ENCODE measurements around the gene PAAF1.

PAAF1 gene

GRCh38 chr11:73958521-73959141 is 81.8 kb downstream of the PAAF1 start:
- H3K4me3 ChIP-seq (replicated peaks in 1 of 2; ENCODE audit: low read depth in 2 of 2, low read length in 2 of 2): no peak overlapping the region
- no peak for TF ChIP-seq CTCF (IDR thresholded peaks at IDR 0.05; ENCODE audit: low read depth, low read length)
- no peak for DNase-seq (ENCODE audit: low read depth in 2 of 2)

GRCh38 chr11:73961321-73961720 is 84.5 kb downstream of the PAAF1 start:
- no peak for TF ChIP-seq CTCF (IDR thresholded peaks at IDR 0.05; ENCODE audit: low read depth, low read length)
- DNase-seq (ENCODE audit: low read depth in 2 of 2): peak in 1 of 2 donors; percentile 27
- no peak overlapping the region for H3K4me3 ChIP-seq (replicated peaks in 1 of 2; ENCODE audit: low read depth in 2 of 2, low read length in 2 of 2)

- H3K4me3 ChIP-seq (replicated peaks in 1 of 2; ENCODE audit: low read depth in 2 of 2, low read length in 2 of 2): no peak overlapping the region
- TF ChIP-seq CTCF (IDR thresholded peaks at IDR 0.05; ENCODE audit: low read depth, low read length): no peak
- no peak for DNase-seq (ENCODE audit: low read depth in 2 of 2)
Observed at GRCh38 chr11:73962101-73962705, 85.4 kb downstream of the PAAF1 start.

GRCh38 chr11:73963861-73964260 is 87.1 kb downstream of the PAAF1 start:
- H3K4me3 ChIP-seq (replicated peaks in 1 of 2; ENCODE audit: low read depth in 2 of 2, low read length in 2 of 2): no peak overlapping the region
- TF ChIP-seq CTCF (IDR thresholded peaks at IDR 0.05; ENCODE audit: low read depth, low read length): no peak
- DNase-seq (ENCODE audit: low read depth in 2 of 2): no peak

- no peak for TF ChIP-seq CTCF (IDR thresholded peaks at IDR 0.05; ENCODE audit: low read depth, low read length)
- no peak overlapping the region for H3K4me3 ChIP-seq (replicated peaks in 1 of 2; ENCODE audit: low read depth in 2 of 2, low read length in 2 of 2)
- DNase-seq (ENCODE audit: low read depth in 2 of 2): peak in 1 of 2 donors; percentile 28
Observed at GRCh38 chr11:73965076-73965763, 88.4 kb downstream of the PAAF1 start.

GRCh38 chr11:73965764-73966121 is 88.9 kb downstream of the PAAF1 start:
- TF ChIP-seq CTCF (IDR thresholded peaks at IDR 0.05; ENCODE audit: low read depth, low read length): no peak
- no peak for DNase-seq (ENCODE audit: low read depth in 2 of 2)

More at GRCh38 chr11:73965764-73966121, 88.9 kb downstream of the PAAF1 start:
- no peak overlapping the region for H3K4me3 ChIP-seq (replicated peaks in 1 of 2; ENCODE audit: low read depth in 2 of 2, low read length in 2 of 2)

All from cardiac fibroblast (primary cell).